SK-N-MC (cell line): ENCODE results near the gene CHST4.

Experiments used
- EZH2 ChIP-seq: fragments of 200-600 bp; sonication (generic); IDR thresholded peaks from one replicate; pipeline ENCODE4 v1.6.1; 2017; ENCODE audit warnings: antibody characterized with exemption
- FOXP2 ChIP-seq: optimal IDR thresholded peaks from 2 replicates; pipeline ENCODE3; 2011; ENCODE audit warnings: mild to moderate bottlenecking, moderate library complexity; ENCODE audit not compliant: insufficient read depth; ENCODE audit errors: extremely low read length, control extremely low read depth

GRCh38 chr16:71572497-71573116 is 46.4 kb downstream of the CHST4 start:
- TF ChIP-seq FOXP2, result no peak
- no peak for TF ChIP-seq EZH2
